Chondrocyte (in vitro differentiated cells): ENCODE results near the gene PRELP. TPM values are rescaled to one million over a fixed set of nuclear protein-coding genes. Genes with fewer than 3 reads are reported as not detected.

Experiments
- DNase-seq: peaks from one replicate; pipeline ENCODE4 v3.0.0; 2021; ENCODE audit warnings: mixed read lengths, low spot score
- H3K27ac Mint-ChIP-seq: one replicate; pipeline ENCODE4 v1.8.0; 2021; ENCODE audit warnings: mild to moderate bottlenecking, moderate library complexity, mixed read lengths; ENCODE audit not compliant: unreplicated experiment
- H3K27me3 Mint-ChIP-seq: 2 replicates; pipeline ENCODE4 v1.8.0; 2021; ENCODE audit warnings: low read depth, mixed read lengths
- H3K36me3 Mint-ChIP-seq: 2 replicates; pipeline ENCODE4 v1.8.0; 2021; ENCODE audit warnings: low read depth, mixed read lengths
- H3K4me1 Mint-ChIP-seq: 2 replicates; pipeline ENCODE4 v1.8.0; 2021; ENCODE audit warnings: low read depth, mild to moderate bottlenecking, mixed read lengths
- H3K4me3 Mint-ChIP-seq: one replicate; pipeline ENCODE4 v1.8.0; 2021; ENCODE audit warnings: mild to moderate bottlenecking, moderate library complexity, mixed read lengths; ENCODE audit not compliant: unreplicated experiment
- H3K9me3 Mint-ChIP-seq: 2 replicates; pipeline ENCODE4 v1.8.0; 2021; ENCODE audit warnings: low read depth, mixed read lengths
- CTCF ChIP-seq: fragments of 200-600 bp; sonication (generic); IDR thresholded peaks from 2 replicates; pipeline ENCODE4 v1.5.0; 2021; ENCODE audit warnings: antibody characterized with exemption, mild to moderate bottlenecking, moderate library complexity
- total RNA-seq: library from RNA; stranded (reverse); gene quantifications from 3 replicates; pipeline ENCODE4 v1.2.1, GENCODE V29; 2021

PRELP gene
- total RNA-seq, 1 donor from 2014 or later: 33.7 TPM

GRCh38 chr1:203509135-203509534 is 33.5 kb downstream of the PRELP start:
- no peaks in the 10 kb centered on the region for H3K36me3 Mint-ChIP-seq
- H3K27ac Mint-ChIP-seq: no peak overlapping the region
- no peaks in the 10 kb centered on the region for H3K27me3 Mint-ChIP-seq
- peak; percentile 7 for DNase-seq
- H3K4me1 Mint-ChIP-seq: peaks cover 61% of the 10 kb centered on the region
- TF ChIP-seq CTCF: peak; percentile 22
- no peak overlapping the region for H3K4me3 Mint-ChIP-seq
- H3K9me3 Mint-ChIP-seq: no peaks in the 10 kb centered on the region

GRCh38 chr1:203511513-203511912 is 35.9 kb downstream of the PRELP start:
- no peak overlapping the region for H3K4me3 Mint-ChIP-seq
- H3K4me1 Mint-ChIP-seq: peaks cover 59% of the 10 kb centered on the region
- TF ChIP-seq CTCF: no peak
- no peak for DNase-seq
- H3K27me3 Mint-ChIP-seq: no peaks in the 10 kb centered on the region
- H3K36me3 Mint-ChIP-seq: no peaks in the 10 kb centered on the region
- H3K9me3 Mint-ChIP-seq: no peaks in the 10 kb centered on the region
- H3K27ac Mint-ChIP-seq: no peak overlapping the region

- Mint-ChIP-seq H3K4me1 (peaks cover 55% of the 10 kb centered on the region), H3K27ac (peak overlapping the region; percentile 99), H3K27me3 (no peaks in the 10 kb centered on the region), H3K4me3 (no peak overlapping the region), H3K9me3 (no peaks in the 10 kb centered on the region), H3K36me3 (no peaks in the 10 kb centered on the region)
- DNase-seq: no peak
- TF ChIP-seq CTCF: no peak
Observed at GRCh38 chr1:203511930-203512329, 36.3 kb downstream of the PRELP start.

- peak overlapping the region; percentile 57 for H3K4me3 Mint-ChIP-seq
- TF ChIP-seq CTCF: no peak
- H3K27me3 Mint-ChIP-seq: no peaks in the 10 kb centered on the region
- peak overlapping the region; percentile 99 for H3K27ac Mint-ChIP-seq
- peaks cover 53% of the 10 kb centered on the region for H3K4me1 Mint-ChIP-seq
- H3K36me3 Mint-ChIP-seq: no peaks in the 10 kb centered on the region
- no peak for DNase-seq
- no peaks in the 10 kb centered on the region for H3K9me3 Mint-ChIP-seq
Observed at GRCh38 chr1:203512517-203512847, 36.9 kb downstream of the PRELP start.

GRCh38 chr1:203512848-203513584 is 37.4 kb downstream of the PRELP start:
- Mint-ChIP-seq H3K4me3 (peak overlapping the region; percentile 57), H3K27me3 (no peaks in the 10 kb centered on the region), H3K9me3 (no peaks in the 10 kb centered on the region), H3K27ac (peak overlapping the region; percentile 99), H3K4me1 (peaks cover 52% of the 10 kb centered on the region), H3K36me3 (no peaks in the 10 kb centered on the region)
- no peak for DNase-seq
- TF ChIP-seq CTCF: no peak
